ENCODE results near the gene CPLANE2.

The CPLANE2 gene, protein sequence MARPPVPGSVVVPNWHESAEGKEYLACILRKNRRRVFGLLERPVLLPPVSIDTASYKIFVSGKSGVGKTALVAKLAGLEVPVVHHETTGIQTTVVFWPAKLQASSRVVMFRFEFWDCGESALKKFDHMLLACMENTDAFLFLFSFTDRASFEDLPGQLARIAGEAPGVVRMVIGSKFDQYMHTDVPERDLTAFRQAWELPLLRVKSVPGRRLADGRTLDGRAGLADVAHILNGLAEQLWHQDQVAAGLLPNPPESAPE

DNA sequence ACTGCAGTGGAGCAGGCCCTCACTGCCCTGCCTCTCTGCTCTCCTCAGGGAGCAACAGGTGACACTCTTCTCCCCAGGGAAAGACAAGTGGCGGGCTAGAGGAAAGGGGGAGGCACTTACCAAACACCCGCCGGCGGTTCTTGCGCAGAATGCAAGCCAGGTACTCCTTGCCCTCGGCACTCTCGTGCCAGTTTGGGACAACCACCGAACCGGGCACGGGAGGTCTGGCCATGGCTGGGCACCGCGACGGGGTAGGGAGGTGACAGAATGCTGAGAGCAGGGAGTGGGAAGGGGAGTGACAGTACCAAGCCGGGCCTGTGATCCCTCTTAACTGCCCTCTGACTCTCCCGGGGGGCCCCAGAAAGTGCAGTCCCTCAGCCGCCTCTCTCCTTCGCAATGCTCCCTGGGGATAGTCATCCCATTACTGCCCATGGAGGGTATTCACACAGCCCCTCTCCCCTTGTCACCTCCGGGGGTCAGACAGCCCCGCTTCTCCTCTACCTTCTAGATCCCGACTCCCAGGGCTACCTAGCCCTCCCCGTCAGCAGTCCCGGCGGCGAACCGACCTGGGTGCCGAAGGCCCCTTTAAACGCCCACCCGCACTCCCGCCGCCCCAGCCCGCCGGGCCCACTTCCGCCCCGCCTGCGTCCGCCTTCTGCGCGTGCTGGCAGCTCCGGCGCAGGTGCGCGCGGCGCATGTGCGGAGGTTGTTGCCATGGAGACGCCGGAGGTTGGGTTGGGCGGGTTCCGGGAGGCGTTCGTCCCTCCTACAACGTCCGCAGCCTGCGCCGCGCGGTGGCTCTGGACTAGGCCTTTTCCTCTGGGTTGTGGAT lies at the start of gene CPLANE2:
Gene CPLANE2 (minus strand): TSS at position 673 of the 832 bp plus-strand sequence. CDS start 441 bp downstream, at position 232.
- DNase-seq (ENCODE audit: extremely low spot score) = peak; percentile 97
- TF ChIP-seq, protein P1, sequence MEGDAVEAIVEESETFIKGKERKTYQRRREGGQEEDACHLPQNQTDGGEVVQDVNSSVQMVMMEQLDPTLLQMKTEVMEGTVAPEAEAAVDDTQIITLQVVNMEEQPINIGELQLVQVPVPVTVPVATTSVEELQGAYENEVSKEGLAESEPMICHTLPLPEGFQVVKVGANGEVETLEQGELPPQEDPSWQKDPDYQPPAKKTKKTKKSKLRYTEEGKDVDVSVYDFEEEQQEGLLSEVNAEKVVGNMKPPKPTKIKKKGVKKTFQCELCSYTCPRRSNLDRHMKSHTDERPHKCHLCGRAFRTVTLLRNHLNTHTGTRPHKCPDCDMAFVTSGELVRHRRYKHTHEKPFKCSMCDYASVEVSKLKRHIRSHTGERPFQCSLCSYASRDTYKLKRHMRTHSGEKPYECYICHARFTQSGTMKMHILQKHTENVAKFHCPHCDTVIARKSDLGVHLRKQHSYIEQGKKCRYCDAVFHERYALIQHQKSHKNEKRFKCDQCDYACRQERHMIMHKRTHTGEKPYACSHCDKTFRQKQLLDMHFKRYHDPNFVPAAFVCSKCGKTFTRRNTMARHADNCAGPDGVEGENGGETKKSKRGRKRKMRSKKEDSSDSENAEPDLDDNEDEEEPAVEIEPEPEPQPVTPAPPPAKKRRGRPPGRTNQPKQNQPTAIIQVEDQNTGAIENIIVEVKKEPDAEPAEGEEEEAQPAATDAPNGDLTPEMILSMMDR (IDR thresholded peaks at IDR 0.05; ENCODE audit: control extremely low read depth, extremely low read depth, low read depth, missing control alignments) = peak; percentile 10
- POLR2A ChIA-PET = interaction anchor here (1.8 kb wide), 1 partner anchor 19 kb away, joined by 9 read pairs; no protein-coding TSS in a partner anchor
- CTCF ChIA-PET = interaction anchor here (1.1 to 4.0 kb wide), 6 partner anchors 8 to 157 kb away, joined by 3 to 24 read pairs (median 7); no protein-coding TSS in a partner anchor

DNA sequence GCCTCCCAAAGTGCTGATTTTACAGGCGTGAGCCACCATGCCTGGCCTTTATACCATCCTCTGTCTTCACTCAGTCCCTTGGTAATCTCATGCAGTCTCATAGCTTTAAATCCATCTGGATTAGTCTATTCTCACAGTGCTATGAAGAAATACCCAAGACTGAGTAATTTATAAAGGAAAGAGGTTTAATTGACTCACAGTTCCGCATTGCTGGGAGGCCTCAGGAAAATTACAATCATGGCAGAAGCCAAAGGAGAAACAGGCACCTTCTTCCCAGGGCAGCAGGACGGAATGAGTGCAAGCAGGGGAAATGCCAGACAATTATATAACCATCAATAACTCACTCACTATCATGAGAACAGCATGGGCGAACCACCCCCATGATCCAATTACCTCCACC lies 49.1 kb upstream of the CPLANE2 start:
- CTCF ChIA-PET = no interaction called here
- DNase-seq (ENCODE audit: extremely low spot score) = no peak
- TF ChIP-seq, protein P1 (IDR thresholded peaks at IDR 0.05; ENCODE audit: control extremely low read depth, extremely low read depth, low read depth, missing control alignments) = no peak

DNA sequence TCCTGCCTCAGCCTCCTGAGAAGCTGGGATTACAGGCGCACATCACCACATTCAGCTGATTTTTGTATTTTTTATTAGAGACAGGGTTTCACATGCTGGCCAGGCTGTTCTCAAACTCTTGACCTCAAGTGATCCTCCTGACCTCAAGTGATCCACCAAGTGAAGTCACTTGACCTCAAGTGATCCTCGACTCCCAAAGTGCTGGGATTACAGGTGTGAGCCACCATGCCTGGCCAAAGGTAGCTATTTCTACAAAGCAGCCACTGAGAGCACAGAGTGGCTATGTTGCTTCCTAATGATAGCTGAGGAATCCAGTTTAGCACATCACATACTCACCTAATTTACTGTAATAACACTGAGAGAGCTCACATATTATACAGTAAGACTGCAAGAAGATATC lies 44.8 kb upstream of the CPLANE2 start:
- TF ChIP-seq, protein P1 (IDR thresholded peaks at IDR 0.05; ENCODE audit: control extremely low read depth, extremely low read depth, low read depth, missing control alignments) = no peak
- ChIA-PET POLR2A (interaction anchor here (0.6 kb wide), 1 partner anchor 65 kb away, joined by 3 read pairs; no protein-coding TSS in a partner anchor), CTCF (interaction anchor here (0.8 to 1.2 kb wide), 2 partner anchors 10 to 39 kb away, joined by 3 to 5 read pairs; no protein-coding TSS in a partner anchor)
- DNase-seq (ENCODE audit: extremely low spot score) = no peak

More for the DNA sequence above, 49.1 kb upstream of the CPLANE2 start:
- POLR2A ChIA-PET = no interaction called here

DNA sequence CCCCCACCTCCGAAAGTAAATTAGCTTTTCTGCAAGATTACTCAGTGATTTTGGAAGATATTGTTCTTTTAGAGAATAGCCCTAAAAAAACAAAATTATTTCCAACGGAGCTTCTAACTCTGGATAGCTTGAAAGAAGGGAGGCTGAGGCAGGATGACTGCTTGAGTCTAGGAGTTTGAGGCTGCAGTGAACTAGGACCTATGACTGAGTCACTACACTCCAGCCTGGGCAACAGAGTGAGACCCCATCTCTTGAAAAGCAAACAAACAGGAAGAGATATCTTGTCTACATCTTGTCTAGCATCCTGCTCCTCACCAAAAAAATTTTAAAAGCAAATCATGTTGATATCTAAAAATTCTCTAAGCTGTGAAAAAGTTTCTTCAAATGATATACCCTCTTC lies 42.2 kb upstream of the CPLANE2 start:
- DNase-seq (ENCODE audit: extremely low spot score) = no peak
- POLR2A ChIA-PET = no interaction called here
- TF ChIP-seq, protein P1 (IDR thresholded peaks at IDR 0.05; ENCODE audit: control extremely low read depth, extremely low read depth, low read depth, missing control alignments) = no peak
- CTCF ChIA-PET = interaction anchor here (0.9 to 1.9 kb wide), 2 partner anchors 14 to 16 kb away, joined by 4 to 7 read pairs; no protein-coding TSS in a partner anchor

DNA sequence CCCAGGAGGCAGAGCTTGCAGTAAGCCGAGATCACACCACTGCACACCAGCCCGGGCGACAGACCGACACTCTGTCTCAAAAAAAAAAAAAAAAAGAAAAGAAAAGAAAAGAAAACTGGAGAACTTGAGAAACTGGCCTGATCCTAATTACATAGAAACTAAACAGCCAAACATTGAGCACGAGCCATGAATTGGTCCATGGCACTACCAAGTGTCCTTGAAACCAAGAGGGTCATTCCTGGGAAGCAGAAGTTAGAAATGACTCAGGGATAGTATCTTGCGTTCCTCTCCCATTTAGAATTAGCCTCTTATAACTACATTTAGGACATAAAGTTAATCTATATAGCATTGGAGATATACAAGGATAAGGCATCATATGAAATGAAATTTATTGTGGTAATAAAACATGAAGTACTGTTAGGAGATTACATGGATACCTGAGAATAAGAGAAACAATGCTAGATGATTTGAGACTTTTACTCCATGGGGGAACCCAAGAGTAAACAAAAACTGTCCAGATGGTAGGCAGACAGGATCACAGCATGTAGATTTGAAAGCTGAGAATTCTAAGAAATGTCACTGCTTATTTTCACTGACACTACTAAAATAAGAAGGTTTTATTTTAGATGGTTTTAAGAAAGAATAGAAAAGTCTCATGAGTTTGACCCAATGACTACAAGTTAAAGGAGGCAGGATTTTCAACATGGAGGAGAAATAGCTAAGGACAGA lies 39.5 kb upstream of the CPLANE2 start:
- TF ChIP-seq, protein P1 (IDR thresholded peaks at IDR 0.05; ENCODE audit: control extremely low read depth, extremely low read depth, low read depth, missing control alignments) = no peak
- POLR2A ChIA-PET = no interaction called here
- CTCF ChIA-PET = interaction anchor here (1.0 to 1.3 kb wide), 3 partner anchors 8 to 32 kb away, joined by 3 to 4 read pairs (median 4); no protein-coding TSS in a partner anchor
- DNase-seq (ENCODE audit: extremely low spot score) = no peak

DNA sequence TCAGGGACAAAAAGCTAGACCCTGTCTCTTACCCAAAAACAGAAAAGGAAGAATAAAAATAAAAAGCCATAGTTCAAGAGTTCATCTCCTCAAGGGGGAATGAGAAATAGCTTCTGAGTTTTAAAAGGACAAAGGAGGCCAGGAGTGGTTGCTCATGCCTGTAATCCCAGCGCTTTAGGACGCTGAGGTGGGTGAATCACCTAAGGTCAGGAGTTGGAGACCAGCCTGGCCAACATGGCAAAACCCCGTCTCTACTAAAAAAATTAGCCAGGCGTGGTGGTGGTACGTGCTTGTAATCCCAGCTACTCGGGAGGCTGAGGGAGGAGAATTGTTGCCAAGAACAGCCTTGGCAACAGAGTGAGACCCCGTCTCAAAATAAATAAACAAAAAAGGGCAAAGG lies 38.6 kb upstream of the CPLANE2 start:
- CTCF ChIA-PET = interaction anchor here (1.3 to 1.5 kb wide), 2 partner anchors 9 to 26 kb away, joined by 3 read pairs; no protein-coding TSS in a partner anchor
- TF ChIP-seq, protein P1 (IDR thresholded peaks at IDR 0.05; ENCODE audit: control extremely low read depth, extremely low read depth, low read depth, missing control alignments) = no peak
- DNase-seq (ENCODE audit: extremely low spot score) = no peak
- POLR2A ChIA-PET = no interaction called here

Data from GM10248 (cell line).